Coronary artery (tissue), 2 donors: Measurements from ENCODE around the gene UNC13B.

Experiments used
- DNase-seq: peaks from one replicate; pipeline ENCODE4 v3.0.0-alpha.2; 2017; ENCODE audit warnings: low spot score
- H3K27ac ChIP-seq, 2 donors: fragments of 200-600 bp; sonication (generic); one replicate each; pipeline ENCODE4 v1.5.1; 2016 to 2019
- H3K4me3 ChIP-seq: fragments of 200-600 bp; sonication (generic); 2 replicates; pipeline ENCODE4 v1.5.1; 2016; ENCODE audit warnings: mild to moderate bottlenecking, moderate library complexity
- CTCF ChIP-seq: fragments of 200-600 bp; sonication (generic); IDR thresholded peaks from one replicate; pipeline ENCODE4 v1.5.1; 2019; ENCODE audit warnings: antibody characterized with exemption

UNC13B gene

GRCh38 chr9:35205340-35205739 is 43.5 kb downstream of the UNC13B start:
- H3K4me3 ChIP-seq, result no peak overlapping the region
- no peak overlapping the region for H3K27ac ChIP-seq
- no peak for DNase-seq
- TF ChIP-seq CTCF, result no peak

GRCh38 chr9:35211854-35212253 is 50.0 kb downstream of the UNC13B start:
- TF ChIP-seq CTCF, result no peak
- Histone ChIP-seq H3K27ac (no peak overlapping the region), H3K4me3 (no peak overlapping the region)
- no peak for DNase-seq

GRCh38 chr9:35220659-35221338 is 59.0 kb downstream of the UNC13B start:
- Histone ChIP-seq H3K27ac (no peak overlapping the region), H3K4me3 (no peak overlapping the region)
- TF ChIP-seq CTCF, result no peak
- DNase-seq, result no peak

- no peak for DNase-seq
- Histone ChIP-seq H3K4me3 (no peak overlapping the region), H3K27ac (no peak overlapping the region)
- TF ChIP-seq CTCF, result no peak
These were observed 63.9 kb downstream of the UNC13B start for GRCh38 chr9:35225677-35226076.

GRCh38 chr9:35226651-35227050 is 64.8 kb downstream of the UNC13B start:
- H3K27ac ChIP-seq, result no peak overlapping the region
- no peak for DNase-seq
- no peak for TF ChIP-seq CTCF
- no peak overlapping the region for H3K4me3 ChIP-seq

- TF ChIP-seq CTCF, result no peak
- Histone ChIP-seq H3K27ac (no peak overlapping the region), H3K4me3 (no peak overlapping the region)
- no peak for DNase-seq
These were observed 65.5 kb downstream of the UNC13B start for GRCh38 chr9:35227284-35227683.

GRCh38 chr9:35229066-35229778 is 67.4 kb downstream of the UNC13B start:
- no peak for TF ChIP-seq CTCF
- no peak overlapping the region for H3K4me3 ChIP-seq
- no peak for DNase-seq
- H3K27ac ChIP-seq, result no peak overlapping the region
